Measurements from ENCODE around the gene MYF5. TPM values are rescaled to one million over a fixed set of nuclear protein-coding genes. Genes with fewer than 3 reads are reported as not detected.

Gene MYF5
- total RNA-seq, 1 donor from 2014 or later: not detected

- no peak for DNase-seq (ENCODE audit: extremely low spot score, unreplicated experiment)
- H3K4me3 Mint-ChIP-seq: no peak overlapping the region
- no peaks in the 10 kb centered on the region for H3K27me3 Mint-ChIP-seq
- H3K27ac Mint-ChIP-seq: no peak overlapping the region
- H3K36me3 Mint-ChIP-seq: no peaks in the 10 kb centered on the region
- H3K9me3 Mint-ChIP-seq: no peaks in the 10 kb centered on the region
- no peak for TF ChIP-seq CTCF (conservative IDR thresholded peaks at IDR 0.05)
- H3K4me1 Mint-ChIP-seq (ENCODE audit: unreplicated experiment): no peaks in the 10 kb centered on the region
Observed at GRCh38 chr12:80690513-80690912, 26.2 kb upstream of the MYF5 start.

DNA sequence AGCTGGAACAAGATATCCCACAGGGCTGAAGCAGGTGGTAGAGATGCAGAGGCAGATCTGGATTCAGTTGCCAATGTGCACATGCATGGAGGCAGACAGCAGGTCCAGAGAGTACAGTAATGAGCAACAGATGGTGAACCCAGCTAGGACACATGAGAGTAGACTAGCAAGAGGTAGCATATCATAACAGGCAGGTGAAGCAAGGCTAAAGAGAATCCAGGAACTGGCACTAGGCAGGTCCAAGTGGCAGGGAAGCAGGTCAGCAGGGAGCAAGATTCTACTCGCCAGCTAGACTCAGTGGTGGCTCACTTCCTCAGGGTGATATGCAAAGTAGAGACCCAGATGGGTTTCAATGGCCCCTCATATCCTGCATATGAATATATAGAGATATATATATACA is 24.6 kb upstream of the MYF5 start:
- Mint-ChIP-seq H3K4me1 (ENCODE audit: unreplicated experiment) (no peaks in the 10 kb centered on the region), H3K9me3 (no peaks in the 10 kb centered on the region), H3K36me3 (no peaks in the 10 kb centered on the region), H3K27me3 (no peaks in the 10 kb centered on the region), H3K27ac (no peak overlapping the region), H3K4me3 (no peak overlapping the region)
- no peak for DNase-seq (ENCODE audit: extremely low spot score, unreplicated experiment)
- TF ChIP-seq CTCF (conservative IDR thresholded peaks at IDR 0.05): no peak

- TF ChIP-seq CTCF (conservative IDR thresholded peaks at IDR 0.05): no peak
- Mint-ChIP-seq H3K4me1 (ENCODE audit: unreplicated experiment) (no peaks in the 10 kb centered on the region), H3K9me3 (no peaks in the 10 kb centered on the region), H3K27ac (no peak overlapping the region), H3K36me3 (no peaks in the 10 kb centered on the region), H3K27me3 (no peaks in the 10 kb centered on the region), H3K4me3 (no peak overlapping the region)
- no peak for DNase-seq (ENCODE audit: extremely low spot score, unreplicated experiment)
Observed at GRCh38 chr12:80697270-80697887, 19.3 kb upstream of the MYF5 start.

DNA sequence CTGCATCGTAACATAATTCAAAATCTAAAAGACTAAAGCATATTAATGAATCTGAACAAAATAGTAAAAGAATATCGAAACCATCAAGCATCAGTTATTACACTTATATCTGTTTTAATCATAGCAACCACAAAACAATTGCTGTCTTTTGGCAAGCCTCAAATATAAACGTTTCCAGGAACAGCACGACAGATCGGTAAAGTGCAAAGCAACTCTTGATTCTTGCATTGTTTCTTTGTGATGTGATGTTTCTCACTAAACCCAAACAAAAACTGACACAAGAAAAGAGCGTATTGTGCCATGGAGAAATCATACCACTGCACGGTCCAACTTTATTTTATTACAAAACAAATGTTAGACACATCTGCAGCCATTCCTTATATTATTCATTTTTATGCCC is 18.5 kb upstream of the MYF5 start:
- H3K9me3 Mint-ChIP-seq: no peaks in the 10 kb centered on the region
- no peak overlapping the region for H3K27ac Mint-ChIP-seq
- TF ChIP-seq CTCF (conservative IDR thresholded peaks at IDR 0.05): no peak

DNA sequence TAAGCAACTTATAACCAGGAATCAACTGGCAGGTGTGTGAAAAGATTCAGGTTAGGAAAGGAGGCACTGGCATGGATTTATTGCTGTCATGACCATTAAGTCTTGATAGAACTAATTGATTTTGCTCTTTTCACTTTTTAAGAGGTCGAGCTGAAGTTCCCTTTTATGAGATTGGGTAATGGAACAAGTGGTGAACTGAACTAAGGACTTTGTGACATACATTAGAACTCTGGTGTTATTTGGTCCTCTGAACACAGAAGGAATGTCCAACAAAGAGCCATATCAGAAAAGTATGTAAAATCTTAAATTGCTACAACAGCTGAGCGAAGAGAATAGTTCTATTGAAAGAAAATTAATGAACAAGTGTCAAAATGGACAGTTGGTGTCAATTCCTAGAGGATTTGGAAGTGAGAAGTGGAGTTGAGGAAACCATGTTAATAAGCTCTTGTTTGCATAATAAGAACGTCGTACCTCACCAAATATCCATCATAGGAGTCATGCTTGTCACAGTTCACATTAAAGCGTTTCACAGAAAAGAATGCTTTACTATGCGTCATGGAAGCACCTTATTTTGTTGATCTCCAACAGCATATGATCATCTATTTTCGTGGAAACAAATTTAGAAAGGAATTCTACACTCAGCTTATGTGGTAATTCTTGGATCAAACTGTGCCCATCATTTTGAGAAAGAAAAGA is 17.7 kb upstream of the MYF5 start:
- H3K36me3 Mint-ChIP-seq: no peaks in the 10 kb centered on the region

More for the DNA sequence above, 18.5 kb upstream of the MYF5 start:
- Mint-ChIP-seq H3K27me3 (peaks cover 3% of the 10 kb centered on the region), H3K4me3 (no peak overlapping the region), H3K36me3 (no peaks in the 10 kb centered on the region), H3K4me1 (ENCODE audit: unreplicated experiment) (peaks cover 8% of the 10 kb centered on the region)
- no peak for DNase-seq (ENCODE audit: extremely low spot score, unreplicated experiment)

More for the DNA sequence above, 17.7 kb upstream of the MYF5 start:
- Mint-ChIP-seq H3K9me3 (no peaks in the 10 kb centered on the region), H3K27me3 (peaks cover 5% of the 10 kb centered on the region), H3K4me3 (no peak overlapping the region), H3K27ac (no peak overlapping the region), H3K4me1 (ENCODE audit: unreplicated experiment) (peaks cover 11% of the 10 kb centered on the region)
- TF ChIP-seq CTCF (conservative IDR thresholded peaks at IDR 0.05): no peak
- DNase-seq (ENCODE audit: extremely low spot score, unreplicated experiment): no peak
